AG08396 (cell line): ENCODE data around the gene CATSPERZ.

Experiments used
- DNase-seq: peaks from one replicate; pipeline ENCODE4 v3.0.0; 2012; ENCODE audit warnings: low spot score, mixed read lengths

Gene CATSPERZ

DNA sequence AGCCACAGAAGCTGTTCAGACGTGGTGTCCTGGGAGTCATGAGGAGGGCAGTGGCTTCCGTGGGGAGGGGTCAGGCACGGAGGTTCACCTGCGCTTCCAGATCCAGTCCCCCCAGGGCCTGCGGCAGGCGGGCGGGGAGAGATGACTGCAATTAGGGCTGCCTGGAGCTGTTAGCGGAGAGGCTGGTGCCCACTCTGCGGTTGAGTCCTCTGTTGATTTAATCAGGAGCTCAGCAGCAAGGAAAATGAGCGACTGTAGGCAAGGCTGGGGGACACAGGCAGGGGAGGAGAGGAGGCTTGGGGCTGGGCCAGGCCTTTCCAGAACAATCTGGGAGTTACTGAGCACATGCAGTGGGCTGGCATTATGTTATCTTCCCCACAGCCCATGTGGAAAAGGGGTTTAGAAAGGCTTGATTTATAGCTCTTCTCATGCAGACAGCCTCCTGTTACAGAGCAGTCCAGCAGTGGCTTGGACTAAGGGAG lies 35.7 kb upstream of the CATSPERZ start:
- DNase-seq = no peak

DNA sequence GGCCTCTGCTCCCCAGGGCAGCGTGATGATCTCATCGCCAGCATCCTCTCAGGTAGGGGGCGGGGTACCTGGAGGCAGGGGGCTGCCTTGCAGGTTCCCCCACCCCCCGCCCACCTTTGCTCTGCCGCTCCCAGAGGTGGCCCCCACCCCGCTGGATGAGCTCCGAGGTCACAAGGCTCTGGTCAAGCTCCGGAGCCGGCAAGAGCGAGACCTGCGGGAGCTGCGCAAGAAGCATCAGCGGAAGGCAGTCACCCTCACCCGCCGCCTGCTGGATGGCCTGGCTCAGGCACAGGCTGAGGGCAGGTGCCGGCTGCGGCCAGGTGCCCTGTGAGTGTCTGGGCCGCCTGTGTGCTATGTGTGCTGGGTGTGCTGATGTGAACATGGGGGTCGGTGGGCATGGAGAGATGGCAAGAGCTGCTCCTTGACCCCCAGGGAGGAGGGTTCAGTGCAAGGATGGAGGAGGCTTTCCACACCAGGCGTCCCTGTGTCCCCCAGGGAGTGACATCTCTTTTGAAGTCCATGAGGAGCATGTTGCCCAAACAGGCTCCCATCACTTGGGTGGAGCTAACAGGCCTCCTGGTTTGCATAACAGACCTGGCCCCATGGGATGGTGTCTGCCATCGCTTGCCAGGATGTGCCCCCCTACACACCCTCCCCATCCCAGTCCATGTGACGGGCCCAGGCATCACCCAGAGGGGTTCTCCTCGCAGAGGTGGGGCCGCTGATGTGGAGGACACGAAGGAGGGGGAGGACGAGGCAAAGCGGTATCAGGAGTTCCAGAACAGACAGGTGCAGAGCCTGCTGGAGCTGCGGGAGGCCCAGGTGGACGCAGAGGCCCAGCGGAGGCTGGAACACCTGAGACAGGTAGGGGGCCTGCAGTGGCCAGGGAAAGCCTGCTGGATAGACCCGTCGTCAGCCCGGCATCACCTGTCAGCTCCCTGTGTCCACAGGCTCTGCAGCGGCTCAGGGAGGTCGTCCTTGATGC lies 34.7 kb upstream of the CATSPERZ start:
- no peak for DNase-seq

DNA sequence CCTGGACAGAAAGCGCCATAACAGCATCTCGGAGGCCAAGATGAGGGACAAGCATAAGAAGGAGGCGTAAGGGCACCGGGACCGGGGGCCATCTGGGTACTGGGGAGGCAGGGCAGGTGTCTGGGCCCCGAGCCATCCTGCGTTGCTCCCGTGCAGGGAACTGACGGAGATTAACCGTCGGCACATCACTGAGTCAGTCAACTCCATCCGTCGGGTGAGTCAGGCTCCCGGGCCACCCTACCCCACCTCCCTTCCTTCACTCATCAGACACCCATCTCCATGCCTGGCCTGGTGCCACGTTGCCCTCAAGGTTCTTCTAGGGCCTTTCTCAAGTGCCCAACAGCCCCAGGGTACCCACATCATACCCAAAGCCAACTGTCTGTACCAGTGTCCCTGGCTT lies 33.8 kb upstream of the CATSPERZ start:
- DNase-seq = no peak

DNA sequence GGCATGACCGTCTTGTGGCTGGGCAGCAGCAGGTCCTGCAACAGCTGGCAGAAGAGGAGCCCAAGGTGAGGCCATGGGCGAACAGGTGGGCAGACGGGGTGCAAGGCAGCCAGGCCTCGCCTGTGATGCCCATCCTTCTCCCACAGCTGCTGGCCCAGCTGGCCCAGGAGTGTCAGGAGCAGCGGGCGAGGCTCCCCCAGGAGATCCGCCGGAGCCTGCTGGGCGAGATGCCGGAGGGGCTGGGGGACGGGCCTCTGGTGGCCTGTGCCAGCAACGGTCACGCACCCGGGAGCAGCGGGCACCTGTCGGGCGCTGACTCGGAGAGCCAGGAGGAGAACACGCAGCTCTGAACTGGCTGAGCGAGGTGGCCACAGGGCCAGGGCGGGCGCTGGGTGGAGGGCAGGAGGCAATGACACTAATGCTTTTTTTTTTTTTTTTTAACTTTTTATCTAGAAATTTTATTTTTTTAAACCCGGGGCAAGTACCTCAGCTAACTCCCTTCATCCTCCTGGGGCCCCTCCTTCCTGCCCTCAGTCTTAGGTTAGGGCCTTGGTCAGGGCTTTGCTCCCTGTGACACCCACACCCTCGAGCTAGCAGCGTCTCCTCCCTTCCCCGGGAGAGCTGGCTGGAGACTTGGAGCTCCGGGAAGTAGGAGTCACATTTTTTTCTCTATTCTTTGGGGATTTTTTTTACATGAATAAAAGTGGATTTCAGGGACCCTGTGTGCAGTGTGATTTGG lies 32.8 kb upstream of the CATSPERZ start:
- no peak for DNase-seq

DNA sequence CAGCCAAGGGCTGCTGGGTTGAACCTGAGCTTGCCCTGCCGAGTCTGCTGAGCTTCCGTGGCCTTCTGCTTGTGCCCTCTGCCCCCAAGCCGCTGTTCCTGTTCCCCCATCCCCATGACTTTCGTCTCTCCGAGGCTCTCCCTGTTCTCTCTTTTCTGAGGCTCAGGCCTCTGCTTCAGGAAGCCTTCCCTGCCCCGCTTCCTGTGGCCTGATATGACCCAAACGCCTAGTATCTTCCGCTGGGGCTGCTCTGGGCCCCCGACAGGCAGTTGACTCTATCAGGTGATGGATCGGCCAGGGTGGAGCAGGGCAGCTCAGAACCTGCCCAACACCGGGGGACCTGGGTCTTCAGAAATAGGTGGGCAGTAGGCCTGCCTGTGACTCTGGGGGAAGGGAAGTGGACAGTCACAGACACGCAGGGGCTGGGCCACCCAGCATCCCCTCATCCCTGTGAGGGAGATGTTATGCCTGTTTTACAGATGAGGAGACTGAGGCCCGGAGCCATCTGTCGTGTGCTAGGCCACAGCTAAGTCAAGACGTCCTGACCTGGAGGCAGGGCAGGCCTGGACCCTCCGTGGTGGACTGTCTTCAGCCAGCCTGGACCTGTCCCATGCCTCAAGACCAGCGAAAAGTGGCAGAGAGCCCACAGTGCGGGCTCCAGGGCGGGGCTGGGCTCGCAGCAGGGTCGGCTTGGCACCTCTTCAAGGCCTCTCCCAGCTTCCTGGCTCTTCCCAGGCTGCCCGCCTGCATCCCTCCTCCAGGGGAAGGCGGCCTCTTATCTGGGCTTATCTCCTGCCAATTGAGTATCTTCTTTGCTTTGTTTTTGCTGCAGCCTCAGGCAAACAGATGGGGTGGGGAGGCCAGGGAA lies 31.9 kb upstream of the CATSPERZ start:
- no peak for DNase-seq

DNA sequence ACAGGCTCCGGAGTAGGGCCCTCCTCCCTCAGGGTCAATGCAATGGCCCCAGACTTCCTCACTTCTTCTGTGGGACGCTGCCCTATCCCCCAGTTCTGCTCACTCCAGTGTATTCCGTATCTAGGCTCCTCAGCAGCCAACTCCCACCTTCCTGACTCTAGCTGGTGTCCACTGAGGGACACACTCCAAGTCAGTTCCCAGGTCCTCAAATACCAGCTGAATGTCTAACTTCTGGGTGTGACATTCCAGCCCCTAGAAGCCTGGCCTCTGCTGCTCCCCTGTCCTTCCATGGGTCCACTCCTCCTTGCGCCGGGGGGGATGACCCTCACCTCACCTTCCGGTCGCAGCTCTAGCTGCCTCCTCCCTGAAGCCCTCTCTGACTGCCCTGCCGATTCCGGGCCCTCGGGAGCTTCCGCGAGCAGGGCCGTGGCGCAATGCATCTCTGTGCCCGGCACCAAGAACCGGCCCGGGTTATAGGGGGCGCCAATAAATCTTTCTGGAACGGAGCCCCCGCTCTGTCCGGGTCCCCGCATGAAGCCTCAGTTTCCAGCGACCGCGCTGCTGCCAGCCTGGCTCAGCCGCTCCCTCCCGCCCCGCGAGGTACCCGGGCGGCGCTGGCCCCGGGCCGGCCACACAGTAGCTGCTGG lies 31.1 kb upstream of the CATSPERZ start:
- DNase-seq = no peak

DNA sequence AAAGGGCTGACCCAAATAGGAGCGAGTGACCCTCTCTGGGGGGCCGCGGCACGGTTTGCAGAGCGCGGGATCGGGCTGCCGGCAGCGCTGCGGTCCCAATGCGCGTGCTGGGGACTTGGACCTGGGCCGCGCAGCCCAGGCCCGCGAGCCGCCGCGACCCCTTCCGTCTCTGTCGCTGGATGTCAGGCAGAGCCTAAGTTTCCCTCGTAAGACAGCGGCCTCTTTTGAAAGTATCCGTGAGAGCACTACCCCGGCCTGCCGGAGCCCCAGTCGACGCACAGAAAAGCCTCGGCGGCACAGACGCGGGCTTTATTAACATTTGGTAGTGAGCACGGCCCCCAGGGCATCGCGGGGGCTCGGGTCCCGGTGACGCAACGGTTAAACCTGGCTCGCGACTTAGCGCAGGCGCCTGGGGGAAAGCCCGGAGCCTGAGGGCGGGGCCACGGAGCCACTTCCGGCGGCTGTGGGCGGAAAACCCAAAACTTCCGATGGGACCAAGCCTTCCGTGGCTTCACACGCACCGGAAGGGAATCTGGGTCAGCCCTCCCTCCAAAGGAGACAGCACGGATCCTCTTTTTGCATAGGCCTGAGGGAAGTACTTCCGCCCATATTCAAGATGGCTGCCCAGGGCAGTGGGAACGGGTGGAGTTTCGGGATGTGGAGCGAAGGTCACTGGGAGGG lies 30.5 kb upstream of the CATSPERZ start:
- DNase-seq = peak; percentile 94

DNA sequence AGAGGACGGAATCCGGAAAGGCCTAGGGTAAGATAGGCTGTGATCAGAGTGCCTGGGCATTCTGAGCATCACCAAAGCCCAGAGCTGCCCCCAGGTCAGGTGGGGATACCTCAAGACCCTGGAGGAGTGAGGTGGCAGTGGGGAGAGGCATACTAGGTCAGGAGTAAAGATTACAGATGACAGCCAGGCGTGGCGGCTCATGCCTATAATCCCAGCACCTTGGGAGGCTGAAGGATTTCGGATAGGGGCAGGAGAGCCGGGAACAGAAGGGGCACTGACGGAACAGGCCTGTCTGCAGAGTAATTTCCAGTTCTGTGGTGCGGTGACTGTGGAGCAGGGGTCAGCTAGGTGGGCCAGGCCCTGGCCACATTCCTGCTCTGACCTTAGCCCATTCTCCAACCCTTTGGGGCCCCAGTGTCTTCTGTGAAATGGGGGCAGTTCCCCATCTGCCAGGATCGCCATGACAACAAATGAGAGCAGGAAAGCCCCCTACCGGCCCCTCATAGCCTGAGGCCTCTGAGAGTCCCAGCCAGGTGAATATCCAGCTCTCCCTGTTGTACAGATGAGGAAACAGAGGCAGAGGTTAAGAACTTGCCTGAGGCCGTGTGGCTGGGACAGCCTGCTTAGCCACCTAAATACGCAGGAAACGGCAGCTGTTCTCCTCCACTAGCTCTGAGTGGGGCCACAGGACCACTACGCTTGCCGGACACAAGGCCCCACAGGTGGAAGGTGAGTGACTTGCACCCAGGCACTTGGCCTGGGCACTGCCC lies 24.9 kb upstream of the CATSPERZ start:
- DNase-seq = no peak

DNA sequence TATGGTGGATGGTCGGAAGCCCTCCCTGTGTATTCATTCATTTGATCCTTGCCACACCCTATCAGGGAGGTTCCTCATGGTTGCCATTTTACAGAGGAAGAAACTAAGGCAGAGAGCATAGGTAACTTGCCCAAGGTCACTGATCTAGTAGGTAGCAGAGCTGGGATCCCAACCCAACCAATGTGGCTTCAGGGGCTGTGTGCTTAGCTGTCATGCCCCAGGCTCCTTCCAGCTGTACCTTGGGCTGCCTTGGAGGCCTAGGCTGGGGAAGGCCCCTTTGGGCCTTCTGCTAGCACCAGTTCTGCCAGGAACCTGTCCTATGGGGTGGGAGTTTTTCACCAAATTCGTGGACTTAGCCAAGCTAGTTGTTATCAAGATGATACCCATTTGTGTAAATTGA lies 24.3 kb upstream of the CATSPERZ start:
- DNase-seq = no peak

DNA sequence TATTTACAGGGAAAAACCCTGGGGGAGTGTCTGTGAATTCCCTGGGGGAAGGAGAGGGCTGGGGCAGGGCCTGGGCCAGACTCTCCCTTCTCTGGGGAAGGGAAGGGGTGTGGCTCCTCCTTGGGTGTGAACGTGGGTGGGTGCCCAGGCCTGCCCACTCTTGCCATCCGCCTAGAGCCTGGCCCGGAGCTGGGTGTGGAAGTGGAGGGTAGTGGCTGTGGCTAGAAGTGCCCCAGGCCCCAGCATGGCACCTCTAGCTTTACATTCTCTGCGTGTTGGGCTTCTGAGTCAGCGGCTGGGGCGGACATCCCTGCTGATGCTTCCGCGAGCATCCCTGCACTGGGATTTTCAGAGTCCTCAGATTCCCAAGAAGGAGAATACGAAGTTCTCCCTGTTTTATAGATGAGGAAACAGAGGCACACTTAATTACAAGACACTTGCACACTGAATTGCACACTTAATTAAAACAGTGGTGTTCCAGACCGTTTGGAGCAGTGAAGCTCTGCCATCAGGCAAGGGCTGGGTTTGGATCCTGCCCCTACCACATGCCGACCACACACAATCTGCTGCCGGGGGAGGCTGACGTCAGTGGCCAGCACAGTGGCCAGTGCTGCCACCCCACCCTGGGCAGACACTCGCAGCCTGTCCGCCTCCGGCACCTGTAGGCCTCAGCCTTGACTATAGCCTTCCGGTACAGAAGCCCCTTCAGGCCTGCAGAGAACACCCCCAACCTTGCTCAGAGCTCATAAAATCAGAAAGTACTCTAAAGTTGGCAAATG lies 23.3 kb upstream of the CATSPERZ start:
- no peak for DNase-seq

DNA sequence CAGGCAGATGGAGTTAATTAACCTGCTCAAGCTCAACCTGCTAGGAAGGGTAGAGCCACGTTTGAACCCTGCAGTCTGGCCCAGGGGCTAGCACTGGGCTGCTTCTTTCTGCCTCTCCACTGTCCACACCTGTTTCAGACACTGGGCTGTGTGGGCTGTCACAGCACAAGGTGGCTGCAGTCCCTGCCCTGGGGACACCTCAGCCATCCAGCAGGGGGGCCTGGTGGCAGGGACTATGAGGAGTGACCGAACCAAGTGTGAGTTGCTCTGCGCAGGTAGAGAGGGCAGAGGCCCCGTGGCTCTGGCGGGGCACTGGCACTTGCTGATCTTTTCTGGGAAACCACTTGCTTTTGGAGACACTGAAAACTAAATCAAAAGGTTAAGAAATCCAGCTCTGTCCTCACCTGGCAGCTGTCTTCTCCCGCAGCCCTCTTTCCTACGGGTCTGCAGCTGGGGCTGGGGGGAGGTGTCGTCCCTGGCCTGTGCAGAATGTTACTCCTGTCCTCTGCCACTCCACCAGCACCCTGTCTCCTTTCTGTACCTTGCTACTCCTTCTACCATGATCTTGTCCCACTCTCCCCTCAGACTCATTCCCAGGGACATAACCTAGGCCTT lies 21.5 kb upstream of the CATSPERZ start:
- no peak for DNase-seq

DNA sequence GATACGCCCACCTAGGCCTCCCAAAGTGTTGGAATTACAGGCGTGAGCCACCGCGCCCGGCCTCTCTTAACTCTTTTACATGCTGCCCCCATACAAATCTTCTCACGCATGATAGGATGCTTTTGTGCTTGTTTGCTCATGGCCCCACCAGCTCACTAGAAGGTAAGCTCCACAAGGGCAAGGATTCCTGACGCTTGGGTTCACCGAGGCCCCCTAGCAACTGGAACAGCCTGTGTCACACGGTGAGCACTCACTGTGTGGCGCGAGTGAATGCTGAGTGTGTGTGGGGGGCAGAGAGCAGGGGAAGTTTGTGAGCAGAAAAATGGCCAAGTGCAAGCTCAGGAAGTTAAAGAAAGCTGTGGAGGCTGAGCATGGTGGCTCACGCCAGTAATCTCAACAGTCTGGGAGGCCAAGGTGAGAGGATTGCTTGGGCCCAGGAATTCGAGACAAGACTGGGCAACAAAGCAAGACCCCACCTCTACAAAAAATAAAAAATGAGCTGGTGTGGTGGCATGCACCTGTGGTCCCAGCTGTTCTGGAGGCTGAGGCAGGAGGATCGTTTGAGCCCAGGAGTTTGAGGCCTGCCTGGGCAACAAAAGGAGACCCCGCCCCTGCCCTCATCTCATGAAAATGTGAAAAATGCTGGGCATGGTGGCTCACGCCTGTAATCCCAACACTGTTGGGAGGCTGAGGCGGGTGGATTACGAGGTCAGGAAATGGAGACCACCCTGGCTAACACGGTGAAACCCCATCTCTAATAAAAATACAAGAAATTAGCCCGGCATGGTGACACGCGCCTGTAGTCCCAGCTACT lies 18.0 kb upstream of the CATSPERZ start:
- DNase-seq = no peak

DNA sequence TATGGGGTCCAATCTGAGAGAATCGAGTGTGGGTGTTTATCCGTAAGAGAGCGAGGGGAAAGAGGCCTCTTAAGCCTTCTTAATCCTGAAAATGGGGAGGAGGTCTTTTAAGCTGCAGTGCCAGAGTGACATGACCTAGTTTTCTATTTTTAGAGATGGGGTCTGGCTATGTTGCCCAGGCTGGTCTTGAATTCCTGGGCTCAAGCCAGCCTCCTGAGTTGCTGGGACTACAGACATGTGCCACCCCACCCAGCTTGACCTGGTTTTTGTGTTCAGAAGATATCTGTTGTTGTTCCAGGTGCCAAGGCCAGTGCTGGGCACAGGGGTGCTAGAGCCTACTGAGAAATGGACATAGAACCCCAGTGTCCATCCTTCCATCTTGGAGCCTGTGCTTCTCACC lies 17.1 kb upstream of the CATSPERZ start:
- DNase-seq = no peak

DNA sequence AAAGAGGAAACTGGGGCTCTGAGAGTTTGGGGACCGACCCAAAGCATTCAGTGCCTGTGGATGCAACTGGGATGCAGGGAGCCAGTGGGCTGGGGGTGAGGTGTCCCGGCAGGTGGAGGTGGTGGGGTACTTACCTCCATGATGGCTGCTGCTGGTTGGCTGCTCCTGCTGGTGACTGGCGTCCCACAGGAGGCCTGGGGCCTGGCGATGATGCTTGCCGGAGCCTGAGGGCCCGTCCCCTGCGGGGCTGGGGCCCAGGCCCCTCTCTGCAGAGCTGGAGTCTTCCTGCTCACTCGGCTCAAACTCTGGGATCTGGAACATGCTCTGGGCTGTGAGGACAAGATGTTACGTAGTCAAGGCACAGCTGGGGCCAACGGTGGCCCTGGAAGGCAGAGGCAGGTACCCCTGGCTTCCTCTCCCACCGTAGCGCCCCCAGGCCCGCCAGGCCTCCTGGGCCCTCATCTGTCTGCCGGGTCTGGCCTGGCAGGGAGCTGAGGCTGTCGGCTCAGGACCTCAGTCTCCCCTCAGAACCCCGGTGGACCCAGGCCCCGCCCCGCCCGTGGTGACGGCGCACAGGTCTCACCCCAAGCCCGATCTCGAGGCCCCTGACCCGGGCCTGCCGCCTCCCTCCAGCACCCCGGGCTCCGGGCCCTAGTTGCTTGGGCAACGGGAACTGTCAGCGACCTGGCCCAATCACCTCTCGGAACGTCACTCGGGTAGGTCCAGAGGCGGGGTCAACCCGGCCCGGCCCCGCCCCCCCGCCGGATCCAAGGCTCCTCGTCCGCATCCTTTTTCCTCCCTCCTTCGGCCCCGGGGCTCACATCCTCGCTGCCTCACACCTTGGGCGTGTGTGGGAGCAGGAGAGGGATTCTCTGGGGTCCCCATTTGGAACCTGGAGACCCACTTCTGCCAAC lies 15.9 kb upstream of the CATSPERZ start, which contains the start of gene BAD:
TSS of gene BAD (minus strand) at position 618 of the 914 bp plus-strand sequence. CDS start at position 321, 297 bp downstream.
- DNase-seq = peak; percentile 99

DNA sequence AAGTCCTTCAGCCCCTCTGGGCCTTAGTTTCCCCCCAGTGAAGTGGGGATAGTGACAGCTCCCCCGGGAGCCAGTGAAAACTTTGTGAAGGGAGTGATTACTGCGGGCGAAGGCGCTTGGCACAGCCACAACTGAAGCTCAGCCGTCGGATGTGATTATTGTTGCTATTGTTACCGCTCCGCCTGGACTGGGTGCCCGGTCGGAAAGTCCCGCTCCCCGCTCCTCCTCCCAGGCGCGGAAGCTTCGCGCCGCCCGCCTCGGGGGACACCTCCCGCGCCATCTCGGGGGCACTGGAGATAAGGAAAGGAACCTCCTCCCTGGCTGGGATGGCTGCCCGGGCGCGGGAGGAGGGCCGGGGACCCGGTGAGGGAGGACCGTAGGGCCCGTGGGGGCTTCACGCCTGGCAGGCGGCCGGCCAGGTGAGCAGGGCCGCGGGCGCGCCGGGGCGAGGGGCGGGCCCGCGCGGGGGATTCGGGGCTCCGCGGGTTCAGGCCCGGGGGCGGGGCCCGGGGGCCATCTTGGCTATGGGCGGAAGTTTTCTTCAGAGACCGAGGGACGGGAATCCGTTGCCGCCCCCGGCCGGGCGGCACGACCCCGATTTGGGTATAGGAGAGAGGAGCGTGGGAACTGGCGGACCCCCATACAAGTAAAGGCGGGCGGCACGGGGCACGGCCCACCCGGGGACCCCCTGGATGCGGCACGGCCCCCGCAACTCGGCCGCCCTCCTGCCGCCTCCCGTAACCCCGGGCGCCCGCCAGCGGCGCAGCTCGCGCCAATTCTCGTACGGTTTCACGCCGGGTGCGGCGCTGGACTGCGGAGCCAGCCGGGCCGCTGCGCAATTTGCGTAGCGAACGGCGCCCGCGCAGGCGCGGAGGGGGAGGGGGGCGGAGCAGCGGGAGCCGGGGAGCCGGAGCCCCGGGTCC lies 14.9 kb upstream of the CATSPERZ start, which contains the start of gene GPR137:
TSS of gene GPR137 (plus strand) at position 887 of the 923 bp plus-strand sequence. CDS start 677 bp downstream, outside the sequence.
- peak; percentile 96 for DNase-seq
